Epidermal melanocyte (primary cell): ENCODE results near the gene LMX1B.
"Not testable (repeated sequence)": the region's sequence is repeated elsewhere in the genome, so short reads cannot be mapped to it uniquely, and the experiment has no call there.

Experiments
- DNase-seq: peaks from one replicate; pipeline ENCODE4 v3.0.0; 2011; ENCODE audit warnings: low spot score; ENCODE audit not compliant: insufficient read length

The LMX1B gene

GRCh38 chr9:126705767-126706697, 92.3 kb downstream of the LMX1B start:
- DNase-seq, result no peak

- no peak for DNase-seq
These were observed 92.9 kb downstream of the LMX1B start for GRCh38 chr9:126706698-126707053.

- no peak for DNase-seq
These were observed 93.4 kb downstream of the LMX1B start for GRCh38 chr9:126707083-126707482.

DNA sequence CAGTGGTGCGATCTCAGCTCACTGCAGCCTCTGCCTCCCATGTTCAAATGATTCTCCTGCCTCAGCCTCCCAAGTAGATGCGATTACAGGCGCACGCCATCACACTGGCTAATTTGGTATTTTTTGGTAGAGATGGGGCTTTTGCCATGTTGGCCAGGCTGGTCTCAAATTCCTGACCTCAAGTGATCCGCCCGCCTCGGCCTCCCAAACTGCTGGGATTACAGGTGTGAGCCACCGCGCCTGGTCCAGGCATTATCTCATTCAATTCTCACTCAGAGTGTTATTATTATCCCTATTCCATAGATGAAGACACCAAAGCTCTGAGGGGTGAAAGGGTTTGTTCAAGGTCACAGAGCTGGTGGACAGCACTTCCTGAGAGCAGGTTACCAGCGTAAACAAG, 94.0 kb downstream of the LMX1B start:
- not testable (repeated sequence) for DNase-seq

DNA sequence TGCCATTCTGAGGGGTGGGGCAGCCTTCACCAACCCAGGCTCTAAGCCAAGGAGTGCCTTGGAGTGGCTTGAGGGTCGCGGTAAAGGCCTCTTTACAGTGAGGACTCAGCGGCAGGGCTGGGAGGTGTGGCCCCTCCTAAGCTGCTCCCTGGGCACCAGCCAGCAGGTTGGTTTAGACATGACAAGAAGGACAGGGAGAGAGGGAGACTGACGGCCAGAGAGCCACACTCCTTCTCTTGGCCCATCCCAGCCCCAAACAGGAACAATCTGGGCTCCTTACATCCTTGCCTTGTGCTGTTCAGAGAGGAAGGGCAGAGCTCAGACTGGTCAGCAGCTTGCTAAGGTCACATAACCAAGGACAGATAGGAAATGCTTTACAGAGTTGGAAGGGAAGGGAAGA, 94.5 kb downstream of the LMX1B start:
- no peak for DNase-seq

- DNase-seq, result no peak
These were observed 95.5 kb downstream of the LMX1B start for GRCh38 chr9:126709241-126709640.

- no peak for DNase-seq
These were observed 101.7 kb downstream of the LMX1B start for GRCh38 chr9:126715382-126715781.

DNA sequence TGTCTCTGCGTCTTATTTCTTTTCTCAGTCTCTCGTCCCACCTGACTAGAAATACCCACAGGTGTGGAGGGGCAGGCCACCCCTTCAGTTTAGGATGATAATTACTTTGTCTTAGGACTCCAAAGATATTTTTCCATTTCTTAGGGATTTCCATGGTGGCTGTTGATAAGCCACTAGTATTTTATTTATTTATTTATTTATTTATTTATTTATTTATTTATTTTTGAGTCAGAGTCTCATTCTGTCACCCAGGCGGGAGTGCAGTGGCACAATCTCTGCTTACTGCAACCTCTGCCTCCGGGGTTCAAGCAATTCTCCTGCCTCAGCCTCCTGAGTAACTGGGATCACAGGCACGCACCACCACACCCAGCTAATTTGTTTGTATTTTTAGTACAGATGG, 103.7 kb downstream of the LMX1B start:
- not testable (repeated sequence) for DNase-seq

GRCh38 chr9:126719618-126720031, 105.9 kb downstream of the LMX1B start:
- no peak for DNase-seq

GRCh38 chr9:126720036-126720435, 106.3 kb downstream of the LMX1B start:
- DNase-seq, result no peak

GRCh38 chr9:126720661-126721563, 107.2 kb downstream of the LMX1B start:
- DNase-seq, result no peak

DNA sequence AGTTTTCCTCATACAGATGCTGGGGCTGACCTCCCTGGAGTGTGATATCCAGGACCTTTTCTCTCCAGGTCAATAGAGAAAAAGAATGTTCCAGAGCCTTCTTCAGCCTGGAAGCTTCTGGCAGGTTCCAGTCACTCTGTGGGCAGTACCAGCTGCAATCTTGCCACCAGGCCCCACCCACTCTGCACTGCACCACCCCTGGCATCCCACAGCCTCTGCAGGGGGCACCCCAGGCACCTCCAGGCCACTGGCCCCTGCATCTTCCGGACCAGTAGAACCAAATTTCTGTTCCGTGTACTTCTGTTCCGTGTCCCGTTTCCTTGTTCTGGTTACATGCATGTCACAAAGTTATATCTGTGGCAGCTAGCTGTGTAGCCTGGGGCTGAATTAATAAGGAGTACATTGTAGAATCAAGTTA, 107.8 kb downstream of the LMX1B start:
- no peak for DNase-seq

DNA sequence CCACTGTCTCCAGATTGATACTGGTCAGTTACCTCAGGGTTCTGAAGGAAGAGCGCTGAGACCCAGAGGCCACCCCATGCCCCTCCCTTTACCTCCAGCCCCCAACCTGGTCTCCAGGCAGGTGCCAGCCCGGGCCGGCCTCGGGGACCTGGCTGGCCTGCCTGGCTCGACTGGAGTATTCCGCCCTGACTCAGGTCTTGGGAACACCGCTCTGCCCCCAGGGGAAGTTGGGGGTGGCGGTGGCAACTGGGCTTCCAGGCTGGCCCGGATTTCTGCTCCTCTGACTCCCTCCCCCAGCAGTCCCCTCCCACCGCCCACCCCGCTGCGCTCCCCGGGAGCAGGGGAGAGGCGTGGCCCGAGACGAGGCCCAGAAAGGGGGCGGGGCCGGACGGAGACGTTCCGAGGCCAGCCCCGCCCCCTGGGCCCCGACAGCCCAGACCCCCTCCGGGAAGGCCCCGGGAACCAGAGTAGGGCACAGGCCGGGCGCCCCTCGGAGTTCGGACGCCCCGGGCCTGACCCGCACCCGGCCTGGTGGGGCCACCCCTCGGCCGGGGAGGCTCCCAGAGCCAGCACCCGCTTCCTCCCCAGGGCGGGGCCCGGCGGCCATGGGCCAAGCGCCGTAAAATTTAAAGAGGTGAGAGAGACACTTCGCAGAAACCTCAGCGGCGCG, 108.7 kb downstream of the LMX1B start:
- DNase-seq, result no peak

DNA sequence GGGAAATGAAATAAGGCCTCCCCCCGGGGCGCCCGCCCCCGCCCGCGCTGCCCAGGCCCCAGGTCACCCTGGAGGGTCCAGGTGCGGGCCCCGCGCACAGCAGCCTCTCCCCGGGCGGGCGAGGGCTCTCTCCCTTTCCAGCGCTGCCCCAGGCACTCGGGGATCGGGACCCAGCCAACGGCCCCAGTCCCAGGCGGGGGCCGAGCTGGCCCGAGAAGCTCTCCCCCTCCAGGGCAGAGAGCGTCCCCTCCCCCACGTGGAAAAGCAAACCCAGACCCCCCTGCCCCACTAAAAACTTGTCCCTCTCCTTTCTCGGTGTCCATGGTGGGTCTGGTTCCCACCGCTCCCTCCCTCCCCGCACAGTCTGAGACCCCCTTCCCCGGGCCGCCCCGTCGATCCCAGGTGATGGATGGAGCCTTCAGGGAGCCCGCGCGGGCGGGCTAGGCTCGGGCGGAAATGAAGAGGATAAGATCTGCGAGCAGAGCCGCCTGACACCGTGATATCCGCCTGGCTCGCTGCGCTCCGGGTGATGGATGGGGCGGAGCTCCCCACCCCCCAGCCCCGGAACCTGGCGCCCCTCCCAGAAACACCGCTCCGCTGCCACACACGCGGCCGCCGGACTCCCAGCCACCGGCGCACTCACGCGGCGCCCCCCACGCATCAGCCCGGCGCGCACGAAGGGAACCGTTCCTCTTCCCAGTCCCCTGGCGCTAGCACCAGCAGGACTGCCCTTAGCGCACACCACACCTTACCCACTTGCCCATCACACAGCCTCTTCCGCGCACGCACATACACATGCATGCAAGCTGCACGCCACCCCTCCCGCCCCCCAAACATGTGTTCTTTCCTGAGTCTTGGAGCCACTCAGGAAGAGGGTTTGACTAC, 109.4 kb downstream of the LMX1B start:
- DNase-seq, result no peak

GRCh38 chr9:126723807-126724172, 110.1 kb downstream of the LMX1B start:
- no peak for DNase-seq

- no peak for DNase-seq
These were observed 110.5 kb downstream of the LMX1B start for GRCh38 chr9:126724226-126724625.

DNA sequence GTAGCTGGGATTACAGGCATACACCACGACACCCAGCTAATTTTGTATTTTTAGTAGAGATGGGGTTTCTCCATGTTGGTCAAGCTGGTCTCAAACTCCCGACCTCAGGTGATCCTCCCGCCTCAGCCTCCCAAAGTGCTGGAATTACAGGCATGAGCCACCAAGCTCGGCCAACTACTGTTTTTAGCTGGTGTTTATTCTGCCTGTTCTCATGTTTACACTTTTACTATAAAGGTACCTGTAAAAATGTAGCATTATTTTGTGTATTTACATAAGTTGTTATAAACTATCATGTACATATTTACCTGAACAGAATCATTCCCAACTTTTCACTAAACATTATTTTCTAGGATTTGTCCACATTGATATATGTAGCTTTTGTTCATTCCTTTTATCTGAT, 111.8 kb downstream of the LMX1B start:
- not testable (repeated sequence) for DNase-seq

DNA sequence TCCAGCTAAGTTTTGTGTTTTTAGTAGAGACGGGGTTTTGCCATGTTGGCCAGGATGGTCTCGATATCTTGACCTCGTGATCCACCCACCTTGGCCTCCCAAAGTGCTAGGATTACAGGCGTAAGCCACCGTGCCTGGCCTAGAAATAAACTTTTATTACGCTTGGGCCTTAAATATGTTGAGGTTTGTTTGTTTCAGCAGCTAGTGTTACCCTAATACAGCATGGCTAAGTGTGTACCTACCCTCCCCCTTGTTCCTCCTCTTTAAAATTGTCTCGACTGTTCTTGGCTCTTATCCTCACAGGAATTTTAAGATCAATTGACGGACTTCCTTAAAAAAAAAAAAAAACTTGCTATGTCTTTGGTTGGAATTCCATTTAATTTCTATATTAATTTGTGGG, 114.5 kb downstream of the LMX1B start:
- DNase-seq, result not testable (repeated sequence)

DNA sequence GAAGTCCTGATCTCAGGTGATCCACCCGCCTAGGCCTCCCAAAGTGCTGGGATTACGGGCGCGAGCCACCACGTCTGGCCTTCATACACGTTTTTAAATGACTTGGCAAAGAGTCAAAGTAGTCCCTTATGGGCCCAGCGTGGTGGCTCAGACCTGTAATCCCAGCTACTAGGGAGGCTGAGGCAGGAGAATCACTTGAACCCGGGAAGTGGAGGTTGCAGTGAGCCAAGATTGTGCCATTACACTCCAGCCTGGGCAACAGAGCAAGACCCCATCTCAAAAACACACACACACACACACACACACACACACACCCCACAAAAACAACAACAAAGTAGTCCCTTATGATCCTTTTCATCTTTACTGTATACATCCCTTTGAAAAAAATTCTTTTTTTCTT, 116.9 kb downstream of the LMX1B start:
- not testable (repeated sequence) for DNase-seq

DNA sequence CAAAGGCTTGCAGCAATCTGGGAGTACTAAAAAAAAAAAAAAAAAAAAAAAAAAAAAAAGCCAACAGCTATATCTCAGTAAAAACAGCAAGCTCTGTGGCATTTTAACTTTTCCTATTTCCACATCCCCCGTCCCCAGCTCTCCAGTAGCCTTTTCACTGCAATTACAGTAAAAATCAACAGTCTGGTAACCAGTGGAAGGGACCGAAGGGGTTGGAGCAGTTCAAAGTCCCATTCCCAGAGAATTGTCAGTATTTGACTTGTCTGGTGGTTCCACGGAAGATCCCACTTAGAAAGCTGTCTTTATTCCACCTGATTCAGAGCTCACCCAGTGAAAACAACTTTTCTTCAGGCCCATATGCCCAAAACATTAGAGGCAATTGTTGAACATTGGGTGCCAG, 119.3 kb downstream of the LMX1B start:
- DNase-seq, result no peak

GRCh38 chr9:126734877-126735276, 121.1 kb downstream of the LMX1B start:
- DNase-seq, result no peak
